GM20431 (cell line): Measurements from ENCODE around the gene FRMD3.

ENCODE experiments used
- in situ Hi-C: fragments of 300-500 bp; cut with MseI, MboI; formaldehyde crosslinking; loops from one replicate; pipeline ENCODE4 v1.15.0; 2020; ENCODE audit warnings: low sequenced_read_pairs; ENCODE audit not compliant: unreplicated experiment

Gene FRMD3

DNA sequence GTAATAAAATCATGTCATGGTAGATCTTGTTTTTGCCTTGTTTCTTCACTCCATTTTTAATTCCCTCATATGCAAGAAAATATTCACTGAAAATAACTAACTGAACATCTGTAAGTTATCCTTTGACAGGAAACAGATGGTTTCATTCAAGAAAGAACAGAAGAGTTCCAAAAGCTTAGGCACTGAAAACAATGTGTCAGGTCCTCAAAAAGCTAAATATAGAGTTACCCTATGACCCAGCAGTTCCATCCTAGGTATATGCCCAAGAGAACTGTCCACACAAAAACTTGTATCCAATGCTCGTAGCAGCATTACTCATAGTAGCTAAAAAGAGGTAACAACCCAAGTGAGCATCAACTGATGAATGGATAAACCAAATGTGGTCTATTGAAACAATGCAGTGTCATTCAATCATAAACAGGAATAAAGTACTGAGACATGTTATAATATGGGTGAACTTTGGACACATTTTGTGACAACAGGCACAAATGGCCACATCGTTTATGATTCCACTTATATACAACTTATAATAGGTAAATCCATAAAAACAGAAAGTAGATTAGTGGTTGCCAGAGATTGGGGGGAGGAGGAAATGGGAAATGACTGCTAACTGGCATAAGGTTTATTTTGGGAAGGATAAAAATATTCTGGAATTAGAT lies 231.0 kb downstream of the FRMD3 start:
- in situ Hi-C loops = no loop called here

DNA sequence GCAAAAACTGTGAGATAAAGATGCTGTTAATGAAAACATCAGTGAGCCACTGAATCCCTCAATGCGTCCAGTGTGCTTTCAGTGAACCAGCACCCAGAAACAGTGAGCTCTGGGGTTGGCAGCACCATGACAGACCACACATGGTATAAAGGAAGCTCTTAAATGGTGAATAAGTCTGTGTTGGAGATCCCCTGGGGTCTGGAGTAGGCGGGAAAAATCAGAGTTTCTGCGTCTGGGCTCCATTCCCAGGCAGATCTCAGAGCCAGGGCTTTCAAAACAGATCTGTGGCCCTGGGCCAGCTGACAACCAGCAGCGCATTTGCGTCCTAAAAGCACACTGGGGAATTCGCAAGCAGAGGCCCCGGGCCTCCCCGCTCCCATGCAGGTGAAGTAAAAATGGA lies 233.5 kb downstream of the FRMD3 start:
- in situ Hi-C loops = no loop called here

DNA sequence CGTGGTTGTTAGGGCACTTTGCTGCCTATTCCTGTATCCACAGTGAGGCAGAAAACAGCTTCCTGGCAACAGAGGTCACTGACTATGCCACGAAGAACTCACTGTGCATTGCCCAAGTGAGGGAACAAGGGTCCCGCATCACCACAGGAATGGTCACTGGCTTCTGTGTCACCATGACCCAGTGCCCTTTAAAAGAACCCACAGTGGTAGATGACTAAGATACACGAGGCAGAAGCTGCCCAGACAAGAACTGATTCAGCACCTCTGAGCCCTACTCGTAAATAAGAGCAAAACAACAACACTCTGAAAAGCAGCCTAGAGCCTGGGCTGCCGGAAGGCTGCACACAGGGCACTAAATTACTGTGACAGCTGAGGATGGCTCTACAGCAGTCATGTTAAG lies 238.6 kb downstream of the FRMD3 start:
- in situ Hi-C loops = no loop called here

DNA sequence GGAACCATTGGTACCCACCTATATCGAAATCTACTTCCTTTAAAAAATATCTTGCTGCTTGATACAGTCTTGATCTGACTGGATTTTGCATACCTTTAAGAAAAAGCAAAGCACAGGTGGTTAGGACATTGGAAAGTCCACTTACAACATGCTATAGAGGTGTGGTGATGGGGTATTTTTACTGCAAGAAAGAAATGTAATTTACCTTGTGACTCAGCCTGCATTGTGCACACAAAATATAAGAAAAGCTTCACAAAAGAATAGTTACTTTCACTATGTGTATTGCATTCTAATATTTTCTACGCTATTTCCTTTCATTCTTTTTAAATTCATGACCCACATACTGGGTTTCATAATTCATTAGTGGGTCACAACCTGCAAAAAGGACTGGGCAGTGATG lies 239.1 kb downstream of the FRMD3 start:
- in situ Hi-C loops = no loop called here

DNA sequence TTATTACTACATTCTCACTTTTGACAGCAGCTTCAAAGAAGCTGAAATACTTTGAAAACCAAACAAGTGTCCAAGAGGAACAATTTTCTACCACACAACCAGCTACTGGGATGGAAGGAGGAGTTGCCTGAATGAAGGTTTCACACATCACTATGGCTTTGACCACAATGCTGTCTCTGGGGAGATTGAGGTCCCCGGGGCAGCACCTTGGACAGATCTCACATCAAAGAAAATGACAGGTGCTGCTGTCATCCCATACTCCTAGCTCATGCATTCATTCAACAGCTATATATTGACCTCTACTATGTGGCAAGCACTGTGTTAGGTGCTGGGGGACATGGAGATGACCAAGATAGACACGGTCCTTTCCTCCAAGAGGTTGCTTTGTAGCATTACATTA lies 242.1 kb downstream of the FRMD3 start:
- in situ Hi-C loops = no loop called here

DNA sequence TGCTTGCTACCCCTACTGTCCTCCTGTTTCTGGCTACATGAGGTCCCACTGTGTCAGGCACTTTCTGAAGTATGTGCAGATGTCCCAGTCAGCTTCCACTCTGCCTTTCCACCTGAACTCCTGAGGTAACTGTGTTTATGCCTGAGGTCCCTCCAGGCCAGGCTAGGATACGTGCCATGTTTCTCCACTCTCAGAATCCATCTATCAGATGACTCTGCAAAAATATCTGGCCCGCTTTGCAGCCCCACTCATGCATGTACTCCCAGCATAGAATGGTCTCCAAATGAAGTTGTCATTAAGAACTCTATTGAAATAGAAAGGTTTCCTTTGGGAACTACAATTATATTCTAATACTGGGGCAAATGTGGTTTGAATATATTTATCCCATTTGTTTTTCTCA lies 243.4 kb downstream of the FRMD3 start:
- in situ Hi-C loops = no loop called here

DNA sequence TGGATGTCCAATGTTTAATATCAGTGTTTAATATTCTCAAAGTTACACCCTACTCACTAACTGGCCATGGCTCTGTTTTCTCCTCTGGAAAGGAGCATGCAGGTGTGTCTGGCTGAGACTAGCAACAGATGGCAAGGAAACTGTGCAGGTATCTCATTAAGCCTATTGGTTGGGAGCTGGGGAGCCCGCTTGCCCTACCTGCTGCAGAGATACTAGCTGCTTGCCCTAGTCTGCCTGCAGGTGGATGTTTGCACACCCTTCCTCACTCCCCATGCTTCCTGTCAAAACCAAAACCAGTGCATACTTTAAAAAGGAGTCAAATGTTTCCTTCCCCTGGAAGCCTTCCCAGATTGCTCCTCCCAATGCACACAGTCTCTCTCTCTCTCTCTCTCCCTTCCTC lies 247.0 kb downstream of the FRMD3 start:
- in situ Hi-C loops = no loop called here

DNA sequence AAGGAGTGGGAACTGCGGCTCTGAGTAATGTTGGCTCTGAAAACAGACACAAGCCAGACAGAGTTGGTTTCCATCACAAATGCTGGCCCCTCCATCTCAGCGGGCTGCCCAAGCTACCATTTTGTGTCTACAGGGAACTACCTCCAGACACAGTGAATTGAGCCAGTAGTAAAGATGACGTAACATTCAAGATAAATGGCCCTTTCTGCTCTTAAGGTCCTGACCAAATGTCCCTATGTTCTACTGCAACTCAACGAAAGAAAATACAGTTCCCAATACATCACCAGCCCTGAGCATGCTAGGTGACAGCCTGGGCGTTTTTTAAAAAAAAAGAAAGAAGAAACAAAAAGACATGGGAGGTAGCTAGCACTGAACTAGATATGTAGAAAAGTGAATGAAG lies 247.5 kb downstream of the FRMD3 start:
- in situ Hi-C loops = no loop called here

DNA sequence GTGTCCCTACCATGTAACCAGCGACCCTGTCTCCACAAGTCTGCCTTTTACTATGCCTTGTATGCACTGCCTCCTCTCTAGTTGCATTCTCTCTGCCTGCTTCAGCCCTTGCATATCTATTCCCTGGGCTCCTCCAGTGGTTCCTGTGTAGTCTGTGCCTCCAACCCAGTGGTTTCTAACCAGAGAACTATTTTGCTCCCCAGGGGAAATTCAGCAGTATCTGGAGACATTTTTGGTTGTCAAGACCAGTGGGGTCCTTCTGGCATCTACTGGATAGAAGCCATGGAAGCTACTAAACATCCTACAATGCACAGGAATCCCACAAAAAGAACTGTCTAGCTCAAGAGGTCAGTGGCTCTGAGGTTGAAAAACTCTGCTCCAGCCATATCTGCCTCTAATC lies 251.2 kb downstream of the FRMD3 start:
- in situ Hi-C loops = no loop called here

DNA sequence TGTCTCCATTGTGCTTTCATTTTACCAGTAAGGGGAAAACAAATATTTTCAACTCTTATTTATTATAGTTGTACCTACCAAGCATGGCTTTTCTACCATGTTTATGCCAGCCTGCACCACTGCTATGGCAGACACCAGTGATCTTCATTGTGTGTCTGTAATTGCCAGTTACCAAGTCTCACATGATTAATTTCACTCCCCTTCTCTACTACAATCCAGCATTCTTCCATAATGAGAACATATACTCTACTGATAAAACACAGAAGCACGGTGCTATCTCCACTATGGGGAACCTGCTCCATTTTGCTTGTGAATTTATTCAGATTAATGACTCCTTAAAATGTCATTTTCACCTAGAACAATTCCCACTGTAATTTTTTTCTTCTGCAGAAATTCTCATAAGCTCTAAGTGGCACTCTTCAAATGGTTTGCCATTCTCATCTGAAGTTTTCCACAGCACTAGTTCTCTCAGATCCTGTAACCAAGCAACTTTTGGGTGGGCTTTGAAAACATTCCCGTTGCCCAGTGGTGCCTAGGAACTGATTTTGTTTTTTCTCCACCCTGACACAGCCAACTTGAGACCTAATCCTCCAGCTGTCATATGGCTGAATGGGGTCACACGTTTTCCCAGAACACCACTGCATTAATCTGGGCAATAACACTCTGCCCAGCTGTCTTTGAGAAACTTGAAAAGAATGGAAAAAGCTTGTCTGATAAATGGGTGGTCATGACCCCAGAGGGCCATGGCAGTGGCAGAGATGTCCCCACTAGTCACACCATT lies 252.6 kb downstream of the FRMD3 start:
- in situ Hi-C loops = no loop called here

DNA sequence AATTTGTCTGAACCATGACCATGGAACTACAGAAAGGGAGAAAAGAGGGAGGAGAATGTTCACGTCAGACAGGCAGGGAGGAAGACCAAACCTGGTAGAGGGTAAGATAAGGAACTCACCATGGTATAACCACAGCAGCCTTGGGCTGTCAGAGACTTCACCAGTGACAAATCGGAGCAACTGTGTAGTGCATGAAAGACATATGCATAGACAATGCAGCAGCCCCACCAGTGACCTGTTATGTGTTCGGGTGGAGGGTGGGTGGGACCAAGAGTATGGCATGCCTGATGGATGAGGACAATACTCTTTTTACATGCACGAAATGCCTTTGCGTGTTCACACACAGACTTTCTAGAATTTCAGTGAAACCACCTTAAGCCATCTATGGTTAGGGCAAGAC lies 253.5 kb downstream of the FRMD3 start:
- in situ Hi-C loops = no loop called here

DNA sequence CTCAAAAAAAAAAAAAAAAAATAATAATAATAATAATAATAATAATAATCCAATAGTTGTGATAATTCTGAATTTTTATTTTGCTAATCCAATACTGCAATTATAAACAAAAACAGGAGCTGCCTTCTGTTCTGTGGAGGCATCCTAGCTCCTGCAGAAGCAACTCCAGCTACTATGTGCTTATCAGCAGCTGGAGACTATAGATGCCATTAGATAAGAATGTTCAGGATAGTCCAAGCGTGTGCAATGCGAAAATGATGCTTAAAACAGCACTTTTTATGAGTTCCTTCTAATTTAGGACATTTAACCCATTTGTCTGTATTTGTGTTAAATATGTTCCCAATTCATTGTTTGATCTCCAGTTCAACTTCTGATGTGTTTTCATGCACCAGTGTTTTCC lies 254.7 kb downstream of the FRMD3 start:
- in situ Hi-C loops = no loop called here

DNA sequence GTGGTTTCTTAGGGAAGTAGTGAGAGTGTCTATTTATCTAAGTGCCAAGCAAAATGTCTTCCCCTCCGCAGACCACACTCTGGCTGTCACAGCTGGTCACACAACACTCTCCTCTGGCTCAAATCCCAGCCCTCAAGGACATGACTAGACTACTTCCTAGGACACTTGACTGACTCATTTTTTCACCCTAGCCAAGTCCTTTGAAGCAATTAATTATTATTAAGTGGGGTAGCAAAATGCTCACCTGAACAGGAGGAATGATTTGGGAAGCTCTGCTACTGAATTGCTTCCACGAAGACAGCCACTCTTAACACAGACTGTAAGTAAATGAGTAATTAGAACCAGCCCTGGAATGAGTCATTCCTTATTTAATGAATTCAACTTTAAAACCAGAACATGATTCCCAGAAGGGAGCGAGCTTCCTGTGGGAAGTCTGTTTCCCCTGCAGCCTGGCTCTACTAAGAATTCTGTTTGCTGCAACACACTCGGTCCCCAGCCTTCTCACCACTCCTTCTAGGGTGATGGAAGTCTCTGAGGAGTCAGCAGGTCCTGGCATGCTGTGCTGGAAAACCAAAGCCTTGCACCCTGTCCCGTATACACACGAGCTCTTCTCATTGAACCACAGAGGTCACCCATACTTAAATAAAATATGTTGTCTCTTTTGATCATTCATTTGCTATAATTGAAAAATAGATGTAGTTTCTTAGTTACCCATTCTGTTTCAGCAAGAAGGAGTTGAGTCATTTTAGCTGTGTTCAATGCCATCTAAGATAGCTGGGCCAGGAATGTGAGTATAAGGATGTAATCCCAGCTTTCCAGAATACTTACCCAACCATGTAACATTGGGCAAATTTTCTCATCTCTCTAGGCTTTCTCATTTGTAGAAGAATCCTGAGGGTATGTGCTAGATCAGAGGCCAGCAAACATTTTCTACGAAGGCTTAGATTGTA lies 256.6 kb downstream of the FRMD3 start:
- in situ Hi-C loops = no loop called here

DNA sequence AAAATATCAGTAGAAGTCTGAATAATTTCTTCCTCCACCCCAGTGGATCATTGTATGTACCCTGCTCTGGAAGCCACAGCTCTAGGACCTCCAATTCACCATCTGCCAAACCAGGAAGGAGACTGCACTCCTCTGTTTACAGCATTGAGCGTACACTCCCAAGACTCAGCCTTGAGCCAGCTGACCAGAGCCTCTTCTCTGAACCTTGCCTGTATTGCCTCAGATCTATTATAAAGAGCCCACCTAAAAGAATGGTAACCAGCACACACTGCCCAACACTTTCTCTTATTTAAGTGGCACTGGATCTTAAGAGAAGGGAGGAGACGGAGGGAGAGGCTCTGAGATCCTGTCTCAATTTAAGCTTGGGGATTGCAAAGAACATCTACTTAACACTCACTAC lies 257.4 kb downstream of the FRMD3 start:
- in situ Hi-C loops = no loop called here

DNA sequence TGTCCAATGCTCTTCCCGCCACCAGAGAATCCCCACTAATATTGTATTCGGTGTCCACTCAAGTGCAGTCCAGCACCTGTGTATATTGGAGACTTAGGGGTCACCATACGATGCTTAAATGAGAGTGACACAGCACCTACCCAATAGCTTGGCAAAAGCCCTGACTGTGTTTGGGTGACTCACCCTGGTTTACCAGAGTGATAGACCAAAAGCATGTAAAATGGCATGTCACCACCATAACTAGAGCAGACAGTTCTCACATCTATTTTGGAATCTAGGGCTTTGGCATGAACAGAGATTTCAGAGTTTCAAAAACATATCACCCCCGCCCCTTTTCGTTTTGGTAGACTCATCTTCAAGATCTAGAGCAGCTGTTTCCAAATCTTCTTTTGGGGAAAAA lies 257.9 kb downstream of the FRMD3 start:
- in situ Hi-C loops = no loop called here

DNA sequence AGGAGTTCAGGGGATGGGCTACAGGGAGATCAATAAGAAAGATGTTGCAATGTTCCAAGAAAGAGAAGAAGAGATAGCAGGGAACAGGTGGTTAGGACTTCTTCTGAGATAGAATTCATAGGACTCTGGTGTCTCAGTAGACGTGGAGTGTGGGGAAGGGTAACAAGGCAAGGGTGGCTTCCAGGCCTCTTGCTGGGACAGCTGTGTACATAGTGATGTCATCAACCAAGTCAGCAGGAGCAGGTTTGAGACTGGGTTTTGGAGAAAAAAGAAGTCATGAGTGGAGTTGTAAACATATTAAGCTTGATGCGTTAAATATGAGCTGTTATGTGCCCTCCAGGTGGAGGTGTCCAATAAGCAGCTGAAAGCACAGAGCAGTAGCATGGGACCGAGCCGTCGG lies 263.4 kb downstream of the FRMD3 start:
- in situ Hi-C loops = no loop called here

DNA sequence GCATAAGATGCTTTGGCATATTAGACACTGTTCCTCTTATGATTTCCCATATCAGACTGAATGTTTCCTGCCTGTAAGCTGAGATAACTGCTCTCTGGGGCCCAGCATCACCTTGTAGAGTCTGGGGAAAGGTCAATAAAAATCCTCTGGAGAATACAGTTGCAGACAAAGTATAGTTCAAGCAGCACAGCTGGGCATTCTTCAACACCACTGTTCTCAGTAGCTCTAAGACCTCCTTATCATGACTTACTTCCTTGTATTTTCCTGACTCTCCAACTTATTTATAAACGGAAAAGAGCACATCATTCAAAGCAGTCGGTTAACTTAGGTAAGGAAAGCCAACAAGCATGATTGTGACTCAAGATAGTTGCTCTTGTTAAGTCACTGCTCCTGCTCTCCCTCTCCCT lies 266.5 kb downstream of the FRMD3 start:
- in situ Hi-C loops = no loop called here

DNA sequence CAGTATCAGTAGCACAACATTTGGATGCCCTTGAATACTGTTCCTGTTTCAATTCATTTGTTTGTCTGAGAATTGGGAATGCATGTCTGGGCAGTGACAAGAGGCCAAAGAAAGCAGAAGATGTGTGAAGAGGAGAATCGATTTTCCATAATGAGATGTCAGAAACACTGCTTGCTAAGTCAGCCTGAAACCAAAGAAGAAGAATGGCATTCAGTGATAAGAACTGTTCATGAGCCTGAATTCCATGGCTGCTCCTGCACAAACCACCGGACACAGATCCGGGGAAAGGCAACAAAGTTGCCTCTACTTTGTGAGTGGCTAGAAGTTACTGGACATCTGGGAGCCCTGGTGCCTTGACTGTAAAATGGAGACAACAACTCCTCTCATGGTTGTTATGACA lies 268.1 kb downstream of the FRMD3 start:
- in situ Hi-C loops = no loop called here

DNA sequence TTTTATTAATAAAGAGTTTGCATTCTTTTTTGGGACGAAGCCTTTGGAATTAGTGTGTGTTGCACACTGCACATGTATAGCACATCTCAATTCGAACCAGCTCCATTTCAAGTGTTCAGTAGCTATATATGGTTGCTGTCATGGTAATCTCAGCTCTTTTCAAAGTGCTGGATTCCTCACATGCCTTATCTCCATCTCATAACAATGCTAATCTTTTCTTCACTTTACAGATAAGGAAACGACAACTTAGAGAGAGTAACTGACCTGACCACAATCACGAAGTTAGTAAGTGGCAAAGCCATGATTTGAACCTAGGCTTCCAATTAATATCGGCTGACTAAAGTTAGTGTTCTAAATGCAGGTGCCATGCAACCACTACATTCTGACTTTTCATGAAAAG lies 270.5 kb downstream of the FRMD3 start:
- in situ Hi-C loops = no loop called here

DNA sequence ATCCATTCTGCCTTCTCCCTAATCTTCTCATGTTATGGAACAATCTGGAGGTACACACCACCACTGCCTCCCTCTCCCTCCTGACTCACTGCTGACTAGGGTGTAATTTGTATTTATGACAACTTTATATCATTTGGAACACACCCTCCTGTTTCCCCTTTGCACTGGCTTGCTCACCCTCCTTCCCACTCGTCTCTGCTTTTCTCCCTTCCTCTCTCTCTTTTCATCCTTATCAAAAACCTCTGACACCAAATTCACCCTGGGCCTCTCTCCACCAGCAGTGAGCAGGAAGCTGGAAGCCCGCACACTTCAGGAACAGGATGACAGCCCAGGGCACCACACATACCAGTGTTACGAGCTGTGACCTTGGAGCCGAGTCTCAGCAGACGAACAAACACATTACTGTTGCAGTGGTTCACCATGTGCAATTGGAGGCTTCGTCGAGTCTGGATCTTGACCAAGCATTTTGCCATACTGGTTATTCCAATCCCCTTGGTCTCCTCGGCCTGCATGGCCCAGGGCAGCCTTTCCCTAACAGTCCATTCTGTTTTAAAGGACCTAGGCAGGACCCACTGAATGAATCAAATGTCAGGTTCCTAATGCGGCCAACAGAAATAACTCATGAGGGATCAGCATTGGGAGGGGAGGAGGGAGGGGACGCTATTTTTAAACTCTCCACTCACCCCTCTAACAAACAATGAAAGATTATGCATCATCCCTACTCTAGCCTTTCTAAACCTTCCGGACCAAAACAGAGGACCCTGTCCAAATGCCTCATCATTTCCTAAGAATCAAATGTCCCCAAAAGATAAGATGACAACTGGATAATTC lies 271.3 kb downstream of the FRMD3 start:
- in situ Hi-C loops = no loop called here
